ENCODE measurements around the gene UGT1A8.

DNA sequence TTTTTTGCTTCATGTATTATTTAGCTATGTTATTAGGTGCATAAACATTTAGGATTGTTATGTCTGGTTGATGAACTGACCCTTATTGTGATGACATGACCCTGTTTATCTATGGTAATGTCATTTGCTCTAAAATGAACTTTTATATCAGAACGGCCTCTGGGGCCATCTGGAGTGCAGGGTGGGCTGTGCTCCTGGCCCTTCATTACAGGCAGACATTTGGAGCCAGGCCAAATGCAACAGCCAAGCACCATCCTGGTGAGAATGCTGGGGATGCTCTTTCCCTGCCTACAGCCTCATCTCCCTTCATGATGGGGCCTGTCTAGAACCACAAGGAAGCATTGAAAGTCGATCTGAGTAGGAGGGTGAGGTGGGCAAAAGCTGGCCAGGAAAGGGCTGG, 198.9 kb downstream of the UGT1A8 start:
- TF ChIP-seq, protein P1, sequence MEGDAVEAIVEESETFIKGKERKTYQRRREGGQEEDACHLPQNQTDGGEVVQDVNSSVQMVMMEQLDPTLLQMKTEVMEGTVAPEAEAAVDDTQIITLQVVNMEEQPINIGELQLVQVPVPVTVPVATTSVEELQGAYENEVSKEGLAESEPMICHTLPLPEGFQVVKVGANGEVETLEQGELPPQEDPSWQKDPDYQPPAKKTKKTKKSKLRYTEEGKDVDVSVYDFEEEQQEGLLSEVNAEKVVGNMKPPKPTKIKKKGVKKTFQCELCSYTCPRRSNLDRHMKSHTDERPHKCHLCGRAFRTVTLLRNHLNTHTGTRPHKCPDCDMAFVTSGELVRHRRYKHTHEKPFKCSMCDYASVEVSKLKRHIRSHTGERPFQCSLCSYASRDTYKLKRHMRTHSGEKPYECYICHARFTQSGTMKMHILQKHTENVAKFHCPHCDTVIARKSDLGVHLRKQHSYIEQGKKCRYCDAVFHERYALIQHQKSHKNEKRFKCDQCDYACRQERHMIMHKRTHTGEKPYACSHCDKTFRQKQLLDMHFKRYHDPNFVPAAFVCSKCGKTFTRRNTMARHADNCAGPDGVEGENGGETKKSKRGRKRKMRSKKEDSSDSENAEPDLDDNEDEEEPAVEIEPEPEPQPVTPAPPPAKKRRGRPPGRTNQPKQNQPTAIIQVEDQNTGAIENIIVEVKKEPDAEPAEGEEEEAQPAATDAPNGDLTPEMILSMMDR (IDR thresholded peaks at IDR 0.05): no peak
- TF ChIP-seq POLR2A (IDR thresholded peaks at IDR 0.05) (no peak), EP300 (IDR thresholded peaks at IDR 0.05) (no peak)

Data from ovary (tissue), 3 donors.